ENCODE results near the gene ZDHHC14. TPM values are rescaled to one million over a fixed set of nuclear protein-coding genes. Genes with fewer than 3 reads are reported as not detected.

Gene ZDHHC14
- total RNA-seq, 2 experiments from 2014 or later: 1.7 to 2.5 TPM

DNA sequence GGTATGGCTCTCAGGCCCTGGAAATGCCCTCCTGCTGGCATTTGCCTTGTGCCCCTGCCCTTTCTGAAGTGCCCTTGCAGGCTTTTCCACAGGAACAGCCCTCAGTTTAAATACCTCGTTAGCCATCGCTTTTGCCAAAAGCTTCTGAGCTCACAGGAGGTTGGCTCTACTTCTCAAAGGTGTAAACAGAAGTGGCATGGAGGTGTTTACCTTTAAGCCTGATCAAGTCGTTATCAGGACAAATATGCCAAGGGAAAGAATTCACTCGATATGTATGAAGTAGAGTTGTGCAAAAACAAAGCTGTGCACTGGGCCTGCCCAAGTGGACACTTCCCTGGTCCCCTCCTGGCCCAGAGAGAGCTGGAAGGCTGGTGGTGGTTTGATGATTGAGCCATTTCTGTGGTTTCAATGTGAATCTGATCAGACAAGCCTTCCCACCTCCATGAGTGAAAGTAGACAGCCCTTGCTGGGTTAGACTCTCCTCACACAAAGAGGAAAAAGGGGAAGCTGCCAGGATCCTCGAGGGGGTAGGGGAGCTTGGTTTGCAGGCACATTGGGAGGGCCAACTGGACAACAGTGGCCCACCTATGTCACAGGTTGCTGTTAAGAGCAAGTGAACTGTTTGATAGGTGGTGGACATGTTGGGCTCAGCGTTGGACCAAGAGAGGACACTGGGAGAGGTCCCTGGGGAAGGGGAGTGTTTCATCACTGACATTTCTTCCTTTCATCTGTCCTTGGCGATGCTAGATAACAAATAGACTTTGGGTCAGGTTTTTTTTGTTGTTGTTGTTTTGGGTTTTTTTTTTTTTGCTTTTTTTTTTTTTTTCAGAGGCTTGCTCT, 98.7 kb downstream of the ZDHHC14 start:
- no peaks in the 10 kb centered on the region for H3K36me3 Mint-ChIP-seq (ENCODE audit: low read depth)
- TF ChIP-seq CTCF (IDR thresholded peaks at IDR 0.05): no peak
- ChIA-PET POLR2A (interaction anchor here (0.8 to 0.9 kb wide), 2 partner anchors 9 to 12 kb away, joined by 3 read pairs; no protein-coding TSS in a partner anchor), CTCF (interaction anchor here (0.8 kb wide), 1 partner anchor 10 kb away, joined by 3 read pairs; no protein-coding TSS in a partner anchor)
- intact Hi-C loops (cut with micrococcal nuclease): no loop called here
- peaks cover 1% of the 10 kb centered on the region for H3K27me3 Mint-ChIP-seq
- H3K4me1 Mint-ChIP-seq (ENCODE audit: low read depth): peaks cover 16% of the 10 kb centered on the region
- ATAC-seq (no peak), DNase-seq (no peak)
- no peak overlapping the region for H3K4me3 Mint-ChIP-seq
- H3K9me3 Mint-ChIP-seq: peaks cover 2% of the 10 kb centered on the region
- no peak overlapping the region for H3K27ac Mint-ChIP-seq

DNA sequence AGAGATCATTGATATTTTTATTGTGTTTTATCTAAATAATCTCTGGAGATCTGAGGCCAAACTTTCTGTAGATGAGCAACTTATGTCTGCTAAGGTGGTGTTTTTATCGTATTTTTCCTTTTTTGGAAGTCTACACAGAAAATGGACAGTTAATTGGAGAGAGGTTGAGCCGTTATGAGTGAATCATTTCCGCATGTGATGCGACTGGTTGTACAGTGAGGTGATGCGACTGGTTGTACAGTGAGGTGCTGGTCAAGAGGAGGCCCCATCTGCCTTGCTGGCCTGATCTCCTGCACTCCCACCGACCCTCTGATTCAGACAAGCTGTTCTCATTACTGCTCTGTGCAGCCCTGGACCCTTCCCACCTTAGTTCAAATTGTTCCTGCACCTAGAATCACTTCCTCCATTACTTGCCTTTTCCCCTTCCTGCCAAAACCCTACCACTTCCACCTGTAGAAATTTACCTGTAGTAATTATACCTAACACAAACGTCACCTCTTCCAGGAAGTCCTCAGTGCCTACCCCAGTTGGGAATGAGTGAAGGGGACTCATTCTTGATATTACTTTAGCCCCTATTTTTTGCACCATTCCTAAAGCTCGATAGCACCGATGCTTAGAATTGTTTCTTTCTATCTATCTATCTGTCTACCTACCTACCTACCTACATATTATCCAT, 100.3 kb downstream of the ZDHHC14 start:
- ChIA-PET CTCF (interaction anchor here (1.2 kb wide), 1 partner anchor 13 kb away, joined by 3 read pairs; no protein-coding TSS in a partner anchor), POLR2A (interaction anchor here (0.7 to 2.0 kb wide), 3 partner anchors 22 to 97 kb away, joined by 4 to 8 read pairs (median 4); no protein-coding TSS in a partner anchor)
- no peak overlapping the region for H3K27ac Mint-ChIP-seq
- ATAC-seq (no peak), DNase-seq (no peak)
- no peak overlapping the region for H3K4me3 Mint-ChIP-seq
- H3K4me1 Mint-ChIP-seq (ENCODE audit: low read depth): peaks cover 13% of the 10 kb centered on the region
- intact Hi-C loops (cut with micrococcal nuclease): no loop called here
- no peaks in the 10 kb centered on the region for H3K36me3 Mint-ChIP-seq (ENCODE audit: low read depth)
- no peak for TF ChIP-seq CTCF (IDR thresholded peaks at IDR 0.05)
- peaks cover under 1% of the 10 kb centered on the region for H3K27me3 Mint-ChIP-seq
- peaks cover 2% of the 10 kb centered on the region for H3K9me3 Mint-ChIP-seq

DNA sequence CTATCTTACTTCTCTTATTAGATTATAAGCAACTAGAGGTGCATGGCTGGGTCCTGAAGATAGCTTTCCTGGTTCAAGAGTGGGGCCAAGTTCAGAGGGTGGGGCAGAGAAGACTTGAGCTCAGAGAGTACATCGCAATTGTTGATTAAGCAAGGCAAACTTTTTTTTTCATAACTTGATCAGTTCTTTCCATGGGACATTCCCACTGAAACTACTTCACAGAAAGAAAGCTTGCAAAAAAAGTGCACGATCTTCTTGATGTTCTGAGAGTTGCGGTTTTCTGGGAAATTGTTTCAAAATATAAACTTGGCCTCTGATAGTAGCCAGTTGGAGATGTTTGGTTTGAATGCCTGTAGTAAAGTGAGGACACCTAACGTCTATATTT, 100.9 kb downstream of the ZDHHC14 start:
- DNase-seq (no peak), ATAC-seq (no peak)
- intact Hi-C loops (cut with micrococcal nuclease): no loop called here
- no peak overlapping the region for H3K27ac Mint-ChIP-seq
- no peaks in the 10 kb centered on the region for H3K36me3 Mint-ChIP-seq (ENCODE audit: low read depth)
- no peaks in the 10 kb centered on the region for H3K27me3 Mint-ChIP-seq
- peaks cover 18% of the 10 kb centered on the region for H3K4me1 Mint-ChIP-seq (ENCODE audit: low read depth)
- ChIA-PET POLR2A (interaction anchor here (0.7 to 2.0 kb wide), 3 partner anchors 23 to 97 kb away, joined by 4 to 8 read pairs (median 4); no protein-coding TSS in a partner anchor), CTCF (interaction anchor here (1.2 kb wide), 1 partner anchor 13 kb away, joined by 3 read pairs; no protein-coding TSS in a partner anchor)
- no peak for TF ChIP-seq CTCF (IDR thresholded peaks at IDR 0.05)
- peaks cover 2% of the 10 kb centered on the region for H3K9me3 Mint-ChIP-seq
- no peak overlapping the region for H3K4me3 Mint-ChIP-seq

- no peak for TF ChIP-seq CTCF (IDR thresholded peaks at IDR 0.05)
- no peaks in the 10 kb centered on the region for H3K36me3 Mint-ChIP-seq (ENCODE audit: low read depth)
- H3K4me3 Mint-ChIP-seq: no peak overlapping the region
- peaks cover 2% of the 10 kb centered on the region for H3K9me3 Mint-ChIP-seq
- no peak for DNase-seq
- ChIA-PET POLR2A (no interaction called here), CTCF (interaction anchor here (0.6 kb wide), 1 partner anchor 615 kb away, joined by 3 read pairs; no protein-coding TSS in a partner anchor)
- no peak for ATAC-seq
- H3K27ac Mint-ChIP-seq: no peak overlapping the region
- no peaks in the 10 kb centered on the region for H3K27me3 Mint-ChIP-seq
- peaks cover 25% of the 10 kb centered on the region for H3K4me1 Mint-ChIP-seq (ENCODE audit: low read depth)
- intact Hi-C loops (cut with micrococcal nuclease): no loop called here
These were observed 102.8 kb downstream of the ZDHHC14 start for GRCh38 chr6:157483770-157484169.

All from activated CD8-positive, alpha-beta T cell treated with anti-CD3 and anti-CD28 coated beads for 36 hours (primary cell).